Smooth muscle cell (in vitro differentiated cells): Measurements from ENCODE around the gene FBXO46. TPM values are rescaled to one million over a fixed set of nuclear protein-coding genes. Genes with fewer than 3 reads are reported as not detected.

Experiments
- DNase-seq: peaks from one replicate; lab custom pipeline; 2025; ENCODE audit not compliant: unreplicated experiment; lab: John Stamatoyannopoulos, UW
- H2AFZ ChIP-seq: fragments of 200-600 bp; sonication (generic); 2 replicates; pipeline ENCODE4 v1.6.0; 2016; ENCODE audit warnings: antibody characterized with exemption, low read depth, mild to moderate bottlenecking
- H3F3A ChIP-seq: fragments of 200-600 bp; sonication (generic); 2 replicates; pipeline ENCODE4 v1.6.0; 2017; ENCODE audit warnings: antibody characterized with exemption, low read depth
- H3K27ac ChIP-seq: fragments of 200-600 bp; sonication (generic); 2 replicates; pipeline ENCODE4 v1.5.1; 2016; ENCODE audit warnings: low read depth, mild to moderate bottlenecking
- H3K27me3 ChIP-seq: fragments of 200-600 bp; sonication (generic); 2 replicates; pipeline ENCODE4 v1.6.1; 2016; ENCODE audit warnings: low read depth, mild to moderate bottlenecking
- H3K36me3 ChIP-seq: fragments of 200-600 bp; sonication (generic); 2 replicates; pipeline ENCODE4 v1.5.1; 2016; ENCODE audit warnings: low read depth
- H3K4me1 ChIP-seq: fragments of 200-600 bp; sonication (generic); 2 replicates; pipeline ENCODE4 v1.5.1; 2016; ENCODE audit warnings: low read depth
- H3K4me2 ChIP-seq: fragments of 200-600 bp; sonication (generic); 2 replicates; pipeline ENCODE4 v1.6.0; 2016; ENCODE audit warnings: mild to moderate bottlenecking
- H3K4me3 ChIP-seq: fragments of 200-600 bp; sonication (generic); 2 replicates; pipeline ENCODE4 v1.5.1; 2016; ENCODE audit warnings: mild to moderate bottlenecking
- H3K79me2 ChIP-seq: fragments of 200-600 bp; sonication (generic); 2 replicates; pipeline ENCODE4 v1.6.0; 2016; ENCODE audit warnings: low read depth, mild to moderate bottlenecking
- H3K9ac ChIP-seq: fragments of 200-600 bp; sonication (generic); 2 replicates; pipeline ENCODE4 v1.6.0; 2016; ENCODE audit warnings: low read depth
- H3K9me3 ChIP-seq: fragments of 200-600 bp; sonication (generic); replicated peaks from 2 replicates; pipeline ENCODE4 v1.5.1; 2016; ENCODE audit warnings: low read depth
- H4K20me1 ChIP-seq: fragments of 200-600 bp; sonication (generic); 2 replicates; pipeline ENCODE4 v1.6.0; 2016; ENCODE audit warnings: low read depth
- WGBS: methylation state at CpG from one replicate; pipeline ENCODE4 v1.1.7; 2016; ENCODE audit warnings: low lambda C conversion rate; 5-methylcytosine and 5-hydroxymethylcytosine counted together
- polyA plus RNA-seq: library from polyadenylated mRNA; unstranded; fragments of >200 nt; fragmentation: Nextera tagmentation; extraction: Ambion mirVana; gene quantifications from 2 replicates; pipeline ENCODE4 v1.2.1, GENCODE V29; 2016
- total RNA-seq: library from RNA; depleted of rRNA; stranded (reverse); fragments of >200 nt; gene quantifications from 2 replicates; pipeline ENCODE4 v1.2.3, GENCODE V29; 2014
- TF ChIP-seq, protein P1 (sequence below): fragments of 200-600 bp; sonication (generic); IDR thresholded peaks from 2 replicates; pipeline ENCODE4 v1.5.1; 2017; ENCODE audit warnings: borderline replicate concordance, mild to moderate bottlenecking, antibody characterized with exemption; ENCODE audit not compliant: insufficient read depth, poor library complexity, severe bottlenecking

The FBXO46 gene
- total and polyA plus RNA-seq, 2 experiments from 2014 or later = 7.2 to 7.9 TPM

DNA sequence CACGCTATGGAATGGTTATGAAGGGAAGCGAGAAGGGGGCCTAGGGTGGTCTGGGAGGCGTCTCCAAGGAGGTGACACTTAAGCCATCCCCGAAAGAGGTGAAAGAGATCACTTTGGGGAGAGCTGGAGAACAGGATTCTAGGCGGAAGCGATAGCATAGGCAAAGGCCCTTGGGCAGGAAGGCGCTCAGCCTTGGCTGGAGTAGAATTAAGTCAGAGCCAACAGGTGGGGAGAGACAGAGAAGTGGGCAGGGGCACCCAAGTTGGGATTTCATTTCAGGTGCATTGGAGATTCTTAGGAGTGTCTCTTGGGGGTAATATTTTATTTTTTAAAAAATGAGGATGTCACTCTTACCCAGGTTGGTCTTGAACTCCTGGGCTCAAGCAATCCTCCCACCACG is 48.6 kb downstream of the FBXO46 start:
- no peaks in the 10 kb centered on the region for H3K27me3 ChIP-seq
- no peaks in the 10 kb centered on the region for H4K20me1 ChIP-seq
- H3K4me1 ChIP-seq = peaks cover 6% of the 10 kb centered on the region
- no peak overlapping the region for H3K9ac ChIP-seq
- TF ChIP-seq, protein P1, sequence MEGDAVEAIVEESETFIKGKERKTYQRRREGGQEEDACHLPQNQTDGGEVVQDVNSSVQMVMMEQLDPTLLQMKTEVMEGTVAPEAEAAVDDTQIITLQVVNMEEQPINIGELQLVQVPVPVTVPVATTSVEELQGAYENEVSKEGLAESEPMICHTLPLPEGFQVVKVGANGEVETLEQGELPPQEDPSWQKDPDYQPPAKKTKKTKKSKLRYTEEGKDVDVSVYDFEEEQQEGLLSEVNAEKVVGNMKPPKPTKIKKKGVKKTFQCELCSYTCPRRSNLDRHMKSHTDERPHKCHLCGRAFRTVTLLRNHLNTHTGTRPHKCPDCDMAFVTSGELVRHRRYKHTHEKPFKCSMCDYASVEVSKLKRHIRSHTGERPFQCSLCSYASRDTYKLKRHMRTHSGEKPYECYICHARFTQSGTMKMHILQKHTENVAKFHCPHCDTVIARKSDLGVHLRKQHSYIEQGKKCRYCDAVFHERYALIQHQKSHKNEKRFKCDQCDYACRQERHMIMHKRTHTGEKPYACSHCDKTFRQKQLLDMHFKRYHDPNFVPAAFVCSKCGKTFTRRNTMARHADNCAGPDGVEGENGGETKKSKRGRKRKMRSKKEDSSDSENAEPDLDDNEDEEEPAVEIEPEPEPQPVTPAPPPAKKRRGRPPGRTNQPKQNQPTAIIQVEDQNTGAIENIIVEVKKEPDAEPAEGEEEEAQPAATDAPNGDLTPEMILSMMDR = no peak
- H3K9me3 ChIP-seq = no peaks in the 10 kb centered on the region
- no peak overlapping the region for H3K4me2 ChIP-seq
- DNase-seq = no peak
- no peak overlapping the region for H3K27ac ChIP-seq
- H2AFZ ChIP-seq = no peak overlapping the region
- H3K79me2 ChIP-seq = no peaks in the 10 kb centered on the region
- WGBS = 85% methylated on average over 8 of the region's 8 CpGs
- H3K4me3 ChIP-seq = no peak overlapping the region
- no peaks in the 10 kb centered on the region for H3K36me3 ChIP-seq
- H3F3A ChIP-seq = no peaks in the 10 kb centered on the region

DNA sequence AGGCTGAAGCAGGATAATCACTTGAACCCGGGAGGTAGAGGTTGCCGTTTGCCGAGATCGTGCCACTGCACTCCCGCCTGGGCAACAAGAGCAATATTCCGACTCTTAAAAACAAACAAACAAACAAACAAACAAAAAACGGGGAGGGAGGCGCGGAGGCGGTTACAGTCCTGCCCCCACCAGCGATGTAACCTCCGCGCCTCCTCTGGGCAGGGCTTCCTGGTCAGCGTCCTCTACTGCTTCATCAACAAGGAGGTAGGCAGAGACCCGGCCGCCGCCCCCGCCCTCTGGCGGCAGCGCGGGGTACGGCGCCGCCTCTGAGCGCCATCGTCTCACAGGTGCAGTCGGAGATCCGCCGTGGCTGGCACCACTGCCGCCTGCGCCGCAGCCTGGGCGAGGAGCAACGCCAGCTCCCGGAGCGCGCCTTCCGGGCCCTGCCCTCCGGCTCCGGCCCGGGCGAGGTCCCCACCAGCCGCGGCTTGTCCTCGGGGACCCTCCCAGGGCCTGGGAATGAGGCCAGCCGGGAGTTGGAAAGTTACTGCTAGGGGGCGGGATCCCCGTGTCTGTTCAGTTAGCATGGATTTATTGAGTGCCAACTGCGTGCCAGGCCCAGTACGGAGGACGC is 49.2 kb downstream of the FBXO46 start:
- Histone ChIP-seq H3K4me2 (peak overlapping the region; percentile 80), H3K36me3 (no peaks in the 10 kb centered on the region), H3K79me2 (no peaks in the 10 kb centered on the region), H2AFZ (no peak overlapping the region), H3F3A (no peaks in the 10 kb centered on the region), H4K20me1 (no peaks in the 10 kb centered on the region), H3K4me1 (peaks cover 12% of the 10 kb centered on the region), H3K27ac (no peak overlapping the region), H3K27me3 (no peaks in the 10 kb centered on the region), H3K9ac (no peak overlapping the region), H3K4me3 (peak overlapping the region; percentile 41), H3K9me3 (no peaks in the 10 kb centered on the region)
- TF ChIP-seq, protein P1 = peak; percentile 95
- 9% methylated on average over 51 of the region's 51 CpGs for WGBS
- DNase-seq = peak; percentile 52

DNA sequence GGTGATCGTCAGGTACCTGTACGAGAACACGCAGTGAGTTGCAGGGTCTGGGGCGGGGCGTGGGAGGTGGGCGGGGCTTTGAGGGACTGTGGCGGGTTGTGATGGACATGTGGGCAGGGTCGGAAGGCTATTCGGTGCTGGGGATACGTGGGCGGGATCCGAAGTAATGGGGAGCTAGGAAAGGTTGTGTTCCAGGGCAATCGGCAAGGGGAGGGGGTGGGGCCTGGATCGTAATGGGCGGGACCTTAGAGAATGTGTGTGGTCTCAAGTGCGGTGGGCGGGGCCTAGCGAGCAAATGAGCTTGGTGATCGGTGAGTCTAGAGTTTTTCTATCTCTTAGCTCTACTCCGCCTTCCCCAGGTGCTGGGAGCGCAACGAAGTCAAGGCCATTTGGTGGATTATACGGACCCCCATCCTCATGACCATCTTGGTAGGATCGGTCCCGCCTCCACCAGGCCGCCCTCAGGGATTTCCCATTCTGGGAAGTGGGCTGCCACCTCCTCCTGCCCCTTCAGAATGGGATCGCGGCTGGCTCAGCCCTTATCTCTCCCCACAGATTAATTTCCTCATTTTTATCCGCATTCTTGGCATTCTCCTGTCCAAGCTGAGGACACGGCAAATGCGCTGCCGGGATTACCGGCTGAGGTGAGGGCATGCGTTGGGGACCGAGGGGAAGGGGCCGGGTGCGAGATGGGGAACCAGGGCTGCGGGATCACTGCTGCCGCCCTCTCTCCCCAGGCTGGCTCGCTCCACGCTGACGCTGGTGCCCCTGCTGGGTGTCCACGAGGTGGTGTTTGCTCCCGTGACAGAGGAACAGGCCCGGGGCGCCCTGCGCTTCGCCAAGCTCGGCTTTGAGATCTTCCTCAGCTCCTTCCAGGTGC is 53.1 kb downstream of the FBXO46 start:
- WGBS = 3% methylated on average over 49 of the region's 49 CpGs
- Histone ChIP-seq H3K36me3 (no peaks in the 10 kb centered on the region), H4K20me1 (no peaks in the 10 kb centered on the region), H2AFZ (no peak overlapping the region), H3K4me1 (peaks cover 13% of the 10 kb centered on the region), H3K9me3 (no peaks in the 10 kb centered on the region), H3K79me2 (no peaks in the 10 kb centered on the region), H3K4me2 (peak overlapping the region; percentile 89), H3F3A (no peaks in the 10 kb centered on the region), H3K27me3 (no peaks in the 10 kb centered on the region), H3K27ac (no peak overlapping the region), H3K9ac (no peak overlapping the region), H3K4me3 (peak overlapping the region; percentile 48)
- TF ChIP-seq, protein P1 = peak; percentile 19
- peak; percentile 14 for DNase-seq
